WTC11 (cell line): Measurements from ENCODE around the gene NDUFA11. TPM values are rescaled to one million over a fixed set of nuclear protein-coding genes. Genes with fewer than 3 reads are reported as not detected.

Experiments used
- ATAC-seq: fragments of 200-7000 bp; cut with Tn5 transposase; 2 replicates; pipeline ENCODE4 v1.10.0; 2021; ENCODE audit warnings: mild to moderate bottlenecking, moderate library complexity
- CTCF ChIA-PET: fragments of 300-600 bp; sonication (Branson Sonifier 250); formaldehyde crosslinking; loops from one replicate; lab custom pipeline; 2021; ENCODE audit warnings: antibody characterized with exemption; lab: Charles Lee
- POLR2A ChIA-PET: fragments of 350-600 bp; sonication (Branson Sonifier 250); formaldehyde crosslinking; loops from one replicate; lab custom pipeline; 2021; ENCODE audit warnings: antibody characterized with exemption; lab: Charles Lee
- DNase-seq: peaks from one replicate; pipeline ENCODE4 v3.0.0; 2021; ENCODE audit warnings: low spot score
- H3K27ac Mint-ChIP-seq: 2 replicates; pipeline ENCODE4 v1.8.0; 2021; ENCODE audit warnings: mixed read lengths
- H3K27me3 Mint-ChIP-seq: 2 replicates; pipeline ENCODE4 v1.8.0; 2021; ENCODE audit warnings: low read depth, mild to moderate bottlenecking, moderate library complexity, mixed read lengths
- H3K36me3 Mint-ChIP-seq: 2 replicates; pipeline ENCODE4 v1.8.0; 2021; ENCODE audit warnings: mixed read lengths
- H3K4me1 Mint-ChIP-seq: 2 replicates; pipeline ENCODE4 v1.8.0; 2022; ENCODE audit warnings: mixed read lengths
- H3K4me3 Mint-ChIP-seq: 2 replicates; pipeline ENCODE4 v1.8.0; 2021; ENCODE audit warnings: mild to moderate bottlenecking, moderate library complexity, mixed read lengths
- H3K9me3 Mint-ChIP-seq: 2 replicates; pipeline ENCODE4 v1.8.0; 2021; ENCODE audit warnings: mixed read lengths
- ARID4B ChIP-seq: sonication (generic); formaldehyde crosslinking; IDR thresholded peaks from 2 replicates; pipeline ENCODE4 v1.8.0; 2023; ENCODE audit warnings: missing genetic modification reagents, mild to moderate bottlenecking, borderline replicate concordance
- ATF1 ChIP-seq: sonication (generic); formaldehyde crosslinking; IDR thresholded peaks from 2 replicates; pipeline ENCODE4 v1.8.1; 2023; ENCODE audit warnings: mild to moderate bottlenecking, moderate library complexity, missing genetic modification reagents
- CBFB ChIP-seq: sonication (generic); formaldehyde crosslinking; IDR thresholded peaks from 2 replicates; pipeline ENCODE4 v1.8.1; 2022; ENCODE audit warnings: mild to moderate bottlenecking, low read depth, missing genetic modification reagents
- CDX4 ChIP-seq: fragments of 250-450 bp; sonication (Bioruptor Pico); IDR thresholded peaks from 2 replicates; pipeline ENCODE4 v1.9.0; 2021; ENCODE audit warnings: moderate library complexity, mild to moderate bottlenecking, inconsistent platforms, borderline replicate concordance
- CREB1 ChIP-seq: sonication (generic); formaldehyde crosslinking; IDR thresholded peaks from 2 replicates; pipeline ENCODE4 v1.8.0; 2023; ENCODE audit warnings: mild to moderate bottlenecking, missing genetic modification reagents
- ELF4 ChIP-seq: sonication (generic); formaldehyde crosslinking; IDR thresholded peaks from 2 replicates; pipeline ENCODE4 v1.8.1; 2022; ENCODE audit warnings: low read depth, mild to moderate bottlenecking, moderate library complexity, missing genetic modification reagents
- FOXJ3 ChIP-seq: sonication (generic); formaldehyde crosslinking; IDR thresholded peaks from 2 replicates; pipeline ENCODE4 v1.9.0; 2021; ENCODE audit warnings: missing genetic modification reagents, mild to moderate bottlenecking, borderline replicate concordance
- FOXK1 ChIP-seq: sonication (generic); formaldehyde crosslinking; IDR thresholded peaks from 2 replicates; pipeline ENCODE4 v1.8.0; 2022; ENCODE audit warnings: mild to moderate bottlenecking, moderate library complexity, missing genetic modification reagents
- FOXP4 ChIP-seq: sonication (generic); formaldehyde crosslinking; IDR thresholded peaks from 2 replicates; pipeline ENCODE4 v1.8.0; 2022; ENCODE audit warnings: mild to moderate bottlenecking, missing genetic modification reagents
- GABPB1 ChIP-seq: sonication (generic); formaldehyde crosslinking; IDR thresholded peaks from 2 replicates; pipeline ENCODE4 v1.8.1; 2023; ENCODE audit warnings: mild to moderate bottlenecking, missing genetic modification reagents
- IRF1 ChIP-seq: sonication (generic); formaldehyde crosslinking; IDR thresholded peaks from 2 replicates; pipeline ENCODE4 v1.8.0; 2023; ENCODE audit warnings: missing genetic modification reagents
- IRF2 ChIP-seq: sonication (generic); formaldehyde crosslinking; IDR thresholded peaks from 2 replicates; pipeline ENCODE4 v1.8.0; 2022; ENCODE audit warnings: low read depth, missing genetic modification reagents, borderline replicate concordance
- KAT7 ChIP-seq: sonication (generic); formaldehyde crosslinking; IDR thresholded peaks from 2 replicates; pipeline ENCODE4 v1.8.1; 2023; ENCODE audit warnings: missing genetic modification reagents, mild to moderate bottlenecking, borderline replicate concordance
- NFE2L1 ChIP-seq: sonication (generic); formaldehyde crosslinking; IDR thresholded peaks from 2 replicates; pipeline ENCODE4 v1.8.1; 2023; ENCODE audit warnings: missing genetic modification reagents
- NR2C2 ChIP-seq: sonication (generic); formaldehyde crosslinking; IDR thresholded peaks from 2 replicates; pipeline ENCODE4 v1.8.0; 2022; ENCODE audit warnings: mild to moderate bottlenecking, missing genetic modification reagents
- OVOL2 ChIP-seq: fragments of 250-450 bp; sonication (Bioruptor Pico); IDR thresholded peaks from 2 replicates; pipeline ENCODE4 v1.9.0; 2021; ENCODE audit warnings: mild to moderate bottlenecking, borderline replicate concordance
- PRRX2 ChIP-seq: fragments of 250-450 bp; sonication (Bioruptor Pico); IDR thresholded peaks from 2 replicates; pipeline ENCODE4 v1.8.0; 2021; ENCODE audit warnings: mild to moderate bottlenecking
- SOX15 ChIP-seq: fragments of 250-450 bp; sonication (Bioruptor Pico); IDR thresholded peaks from 2 replicates; pipeline ENCODE4 v1.9.0; 2021; ENCODE audit warnings: mild to moderate bottlenecking
- SP1 ChIP-seq: sonication (generic); formaldehyde crosslinking; conservative IDR thresholded peaks from 2 replicates; pipeline ENCODE4 v1.8.1; 2022; ENCODE audit warnings: missing genetic modification reagents
- TCF7 ChIP-seq: sonication (generic); formaldehyde crosslinking; IDR thresholded peaks from 2 replicates; pipeline ENCODE4 v1.8.0; 2022; ENCODE audit warnings: mild to moderate bottlenecking, low read depth, missing genetic modification reagents, moderate library complexity
- USF1 ChIP-seq: sonication (generic); formaldehyde crosslinking; IDR thresholded peaks from 2 replicates; pipeline ENCODE4 v1.8.0; 2022; ENCODE audit warnings: mild to moderate bottlenecking, missing genetic modification reagents
- ZNF121 ChIP-seq: sonication (generic); formaldehyde crosslinking; IDR thresholded peaks from 2 replicates; pipeline ENCODE4 v1.8.0; 2023; ENCODE audit warnings: missing genetic modification reagents
- ZNF416 ChIP-seq: fragments of 250-450 bp; sonication (Bioruptor Pico); IDR thresholded peaks from 2 replicates; pipeline ENCODE4 v1.9.0; 2021; ENCODE audit warnings: mild to moderate bottlenecking, inconsistent platforms
- ZNF532 ChIP-seq: fragments of 250-450 bp; sonication (Bioruptor Pico); IDR thresholded peaks from 2 replicates; pipeline ENCODE4 v1.9.0; 2021; ENCODE audit warnings: mild to moderate bottlenecking, borderline replicate concordance
- total RNA-seq: library from RNA; stranded (reverse); gene quantifications from 3 replicates; pipeline ENCODE4 v1.2.3, GENCODE V29; 2021

The NDUFA11 gene
- total RNA-seq, 1 experiment from 2014 or later = 261 TPM

GRCh38 chr19:5949792-5950305, 46.3 kb upstream of the NDUFA11 start:
- H3K9me3 Mint-ChIP-seq = no peaks in the 10 kb centered on the region
- peaks cover 6% of the 10 kb centered on the region; the same call in 1 of the 2 replicates for H3K36me3 Mint-ChIP-seq
- H3K4me1 Mint-ChIP-seq = peaks cover 78% of the 10 kb centered on the region
- POLR2A ChIA-PET = no interaction called here
- ATAC-seq = no peak
- peak overlapping the region; percentile 53 for H3K27ac Mint-ChIP-seq
- H3K4me3 Mint-ChIP-seq = no peak overlapping the region; the same call in 1 of the 2 replicates
- H3K27me3 Mint-ChIP-seq = no peaks in the 10 kb centered on the region; the same call in 1 of the 2 replicates
- TF ChIP-seq CREB1 (CRISPR knock-in tag) = no peak
- no peak for TF ChIP-seq PRRX2
- TF ChIP-seq ZNF416 = no peak
- no peak for TF ChIP-seq ELF4
- TF ChIP-seq ARID4B (CRISPR knock-in tag) = no peak
- no peak for TF ChIP-seq FOXP4
- TF ChIP-seq USF1 (CRISPR knock-in tag) = no peak
- TF ChIP-seq FOXK1 = no peak
- TF ChIP-seq GABPB1 (CRISPR knock-in tag) = no peak
- TF ChIP-seq TCF7 (CRISPR knock-in tag) = no peak
- no peak for TF ChIP-seq CBFB (CRISPR knock-in tag)
- no peak for TF ChIP-seq FOXJ3 (CRISPR knock-in tag)
- TF ChIP-seq IRF2 = no peak
- TF ChIP-seq OVOL2 = no peak
- TF ChIP-seq NR2C2 = no peak
- no peak for TF ChIP-seq KAT7
- TF ChIP-seq SOX15 (CRISPR knock-in tag) = no peak
- TF ChIP-seq NFE2L1 (CRISPR knock-in tag) = no peak
- no peak for TF ChIP-seq SP1
- no peak for DNase-seq
- CTCF ChIA-PET = interaction anchor here (1.3 to 9.0 kb wide), 4 partner anchors 18 to 146 kb away, joined by 3 to 95 read pairs (median 19); no protein-coding TSS in a partner anchor

- DNase-seq = no peak
- POLR2A ChIA-PET = interaction anchor here (0.6 kb wide), 2 partner anchors 11 to 1541 kb away, joined by 3 to 6 read pairs; no protein-coding TSS in a partner anchor
- Mint-ChIP-seq H3K36me3 (peaks cover 6% of the 10 kb centered on the region; the same call in 1 of the 2 replicates), H3K27me3 (no peaks in the 10 kb centered on the region; the same call in 1 of the 2 replicates), H3K4me1 (peaks cover 69% of the 10 kb centered on the region), H3K9me3 (no peaks in the 10 kb centered on the region), H3K27ac (peak overlapping the region; percentile 42), H3K4me3 (no peak overlapping the region)
- CTCF ChIA-PET = interaction anchor here (1.0 to 9.0 kb wide), 6 partner anchors 19 to 145 kb away, joined by 3 to 95 read pairs (median 6); no protein-coding TSS in a partner anchor
- ATAC-seq = no peak
- TF ChIP-seq CDX4 (CRISPR knock-in tag) (no peak), ATF1 (CRISPR knock-in tag) (no peak), IRF1 (no peak), ZNF532 (no peak), ZNF121 (no peak)
Observed at GRCh38 chr19:5948752-5949564, 45.4 kb upstream of the NDUFA11 start.
